HEK293T (cell line): ENCODE data around the gene CSK.

ENCODE experiments used
- ARNT ChIP-seq: fragments of 450-650 bp; IDR thresholded peaks from 2 replicates; pipeline ENCODE4 v1.6.1; 2017; ENCODE audit warnings: mild to moderate bottlenecking
- FOXA1 ChIP-seq: fragments of 450-650 bp; IDR thresholded peaks from 2 replicates; pipeline ENCODE4 v1.6.1; 2016; ENCODE audit warnings: mild to moderate bottlenecking
- FOXM1 ChIP-seq: fragments of 450-650 bp; IDR thresholded peaks from 2 replicates; pipeline ENCODE4 v1.6.1; 2017; ENCODE audit warnings: mild to moderate bottlenecking, borderline replicate concordance
- NFRKB ChIP-seq: fragments of 450-650 bp; IDR thresholded peaks from 2 replicates; pipeline ENCODE4 v1.6.1; 2016; ENCODE audit warnings: mild to moderate bottlenecking, moderate library complexity
- SP1 ChIP-seq: fragments of 450-650 bp; IDR thresholded peaks from 2 replicates; pipeline ENCODE4 v1.6.1; 2017
- SUZ12 ChIP-seq: fragments of 450-650 bp; IDR thresholded peaks from 2 replicates; pipeline ENCODE4 v1.6.1; 2016; ENCODE audit warnings: mild to moderate bottlenecking
- TARDBP ChIP-seq: fragments of 450-650 bp; IDR thresholded peaks from 2 replicates; pipeline ENCODE4 v1.6.1; 2016
- ZNF384 ChIP-seq: fragments of 450-650 bp; IDR thresholded peaks from 2 replicates; pipeline ENCODE4 v1.6.1; 2016

DNA sequence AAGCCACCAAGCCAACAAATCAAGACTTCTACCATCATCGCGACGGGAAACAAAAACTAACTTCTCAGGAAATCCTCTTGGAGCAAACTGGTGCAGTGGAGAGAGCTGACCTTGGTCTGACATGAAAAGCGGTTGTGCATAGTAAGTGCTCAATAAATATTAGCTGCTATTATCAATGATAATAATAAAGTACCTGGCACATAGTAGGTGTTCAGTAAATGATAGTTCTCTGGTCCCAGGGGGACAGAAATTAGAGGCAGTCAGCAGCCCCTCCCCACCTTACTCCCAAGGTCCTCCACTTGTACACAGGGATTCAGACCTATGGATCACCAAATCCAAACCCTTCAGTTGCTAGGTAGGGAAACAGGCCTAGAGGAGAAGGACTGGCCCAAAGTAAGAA lies 6.0 kb upstream of the CSK start:
- TF ChIP-seq TARDBP: no peak
- no peak for TF ChIP-seq FOXA1
- no peak for TF ChIP-seq SP1
- no peak for TF ChIP-seq SUZ12
- no peak for TF ChIP-seq ZNF384
- TF ChIP-seq ARNT: no peak
- no peak for TF ChIP-seq NFRKB
- TF ChIP-seq FOXM1: 0 out of 2 replicates have a peak, but pooled peaks have one; percentile 3
